Keratinocyte (primary cell): ENCODE measurements around the gene PARP1. TPM values are rescaled to one million over a fixed set of nuclear protein-coding genes. Genes with fewer than 3 reads are reported as not detected.

ENCODE experiments used
- DNase-seq: peaks from one replicate; pipeline ENCODE4 v3.0.0-alpha.2; 2011; ENCODE audit warnings: low read depth, missing footprints, low spot score
- FAIRE-seq: peaks from 2 replicates; lab custom pipeline; 2011; peaks lifted over from hg19 to GRCh38; lab: Jason Lieb, UNC
- H2AFZ ChIP-seq: 2 replicates; pipeline ENCODE4 v1.6.0; 2012; ENCODE audit warnings: low read length, control low read depth, inconsistent platforms; ENCODE audit not compliant: control insufficient read depth
- H3K27ac ChIP-seq: 2 replicates; pipeline ENCODE4 v1.5.1; 2011; ENCODE audit warnings: low read length; ENCODE audit not compliant: control insufficient read depth, insufficient read depth
- H3K27me3 ChIP-seq: 3 replicates; pipeline ENCODE4 v1.6.0; 2011; ENCODE audit warnings: low read length; ENCODE audit not compliant: control insufficient read depth, insufficient read depth; ENCODE audit errors: extremely low read depth
- H3K36me3 ChIP-seq, 2 experiments: 2 replicates in 1 of 2; 3 replicates in 1 of 2; pipeline ENCODE4 v1.5.1; 2011; ENCODE audit warnings: low read length in 2 of 2, mild to moderate bottlenecking in 1 of 2; ENCODE audit not compliant: control insufficient read depth in 2 of 2, insufficient read depth in 2 of 2; ENCODE audit errors: extremely low read depth in 1 of 2
- H3K4me1 ChIP-seq: 3 replicates; pipeline ENCODE4 v1.5.1; 2011; ENCODE audit warnings: low read length; ENCODE audit not compliant: control insufficient read depth, insufficient read depth; ENCODE audit errors: extremely low read depth
- H3K4me2 ChIP-seq: 3 replicates; pipeline ENCODE4 v1.6.0; 2011; ENCODE audit warnings: low read depth, low read length; ENCODE audit not compliant: control insufficient read depth, insufficient read depth; ENCODE audit errors: extremely low read depth
- H3K4me3 ChIP-seq, 3 experiments: fragments of 200-600 bp in 1 of 3; sonication (generic) in 1 of 3; 2 replicates in 2 of 3; 3 replicates in 1 of 3; pipeline ENCODE4 v1.5.1; 2011 to 2016; ENCODE audit warnings: low read length in 3 of 3, mild to moderate bottlenecking in 3 of 3, control low read depth in 2 of 3, inconsistent platforms in 1 of 3, low read depth in 1 of 3, mixed read lengths in 1 of 3, mixed run types in 1 of 3, moderate library complexity in 1 of 3; ENCODE audit not compliant: control insufficient read depth in 2 of 3, insufficient read depth in 2 of 3; ENCODE audit errors: extremely low read depth in 1 of 3
- H3K79me2 ChIP-seq: 2 replicates; pipeline ENCODE4 v1.6.0; 2012; ENCODE audit warnings: low read length; ENCODE audit not compliant: control insufficient read depth, insufficient read depth
- H3K9ac ChIP-seq: 3 replicates; pipeline ENCODE4 v1.6.0; 2011; ENCODE audit warnings: low read length; ENCODE audit not compliant: control insufficient read depth, insufficient read depth; ENCODE audit errors: extremely low read depth
- H3K9me1 ChIP-seq: 3 replicates; pipeline ENCODE4 v1.6.0; 2011; ENCODE audit warnings: low read length; ENCODE audit not compliant: control insufficient read depth, insufficient read depth; ENCODE audit errors: extremely low read depth
- H3K9me3 ChIP-seq: 2 replicates; pipeline ENCODE4 v1.5.1; 2012; ENCODE audit warnings: low read depth, low read length; ENCODE audit not compliant: control insufficient read depth
- H4K20me1 ChIP-seq: 3 replicates; pipeline ENCODE4 v1.6.0; 2011; ENCODE audit warnings: low read length; ENCODE audit not compliant: control insufficient read depth, insufficient read depth; ENCODE audit errors: extremely low read depth
- EZH2 ChIP-seq: IDR thresholded peaks from one replicate; pipeline ENCODE4 v1.6.1; 2012; ENCODE audit warnings: inconsistent platforms, mild to moderate bottlenecking, low read length, moderate library complexity
- dilution Hi-C: fragments of 300-500 bp; cut with MboI; formaldehyde crosslinking; loops from one replicate; pipeline ENCODE4 v1.7.0; 2020; ENCODE audit warnings: low sequenced_read_pairs; ENCODE audit not compliant: extremely low pct_ligation_motif_present
- polyA plus RNA-seq, 5 experiments: library from polyadenylated mRNA; depleted of rRNA in 3 of 5; stranded (reverse) in 3 of 5; stranded (forward) in 1 of 5; unstranded in 1 of 5; fragments of >200 nt; gene quantifications; 1 replicate in 1 of 5; 2 replicates in 3 of 5; 3 replicates in 1 of 5; pipeline versions ENCODE4 v1.2.1 to v1.2.3, GENCODE V29; 2011 to 2012; ENCODE audit warnings: missing spikeins in 2 of 5, low read depth in 1 of 5, low replicate concordance in 1 of 5
- TF ChIP-seq, protein P1 (sequence below), 3 experiments: IDR thresholded peaks in 1 of 3; conservative IDR thresholded peaks in 1 of 3; optimal IDR thresholded peaks in 1 of 3; 2 replicates in 2 of 3; 3 replicates in 1 of 3; pipeline versions ENCODE3 to v1.5.1; 2011; ENCODE audit warnings: low read length in 3 of 3, mild to moderate bottlenecking in 3 of 3, moderate library complexity in 2 of 3, control low read depth in 1 of 3, inconsistent platforms in 1 of 3; ENCODE audit not compliant: insufficient read depth in 2 of 3; ENCODE audit errors: extremely low read depth in 1 of 3

PARP1 gene
- polyA plus RNA-seq, 1 donor (not counting 4 experiments of a cell fraction or from before 2014, with no cell fraction given): 62.9 TPM

DNA sequence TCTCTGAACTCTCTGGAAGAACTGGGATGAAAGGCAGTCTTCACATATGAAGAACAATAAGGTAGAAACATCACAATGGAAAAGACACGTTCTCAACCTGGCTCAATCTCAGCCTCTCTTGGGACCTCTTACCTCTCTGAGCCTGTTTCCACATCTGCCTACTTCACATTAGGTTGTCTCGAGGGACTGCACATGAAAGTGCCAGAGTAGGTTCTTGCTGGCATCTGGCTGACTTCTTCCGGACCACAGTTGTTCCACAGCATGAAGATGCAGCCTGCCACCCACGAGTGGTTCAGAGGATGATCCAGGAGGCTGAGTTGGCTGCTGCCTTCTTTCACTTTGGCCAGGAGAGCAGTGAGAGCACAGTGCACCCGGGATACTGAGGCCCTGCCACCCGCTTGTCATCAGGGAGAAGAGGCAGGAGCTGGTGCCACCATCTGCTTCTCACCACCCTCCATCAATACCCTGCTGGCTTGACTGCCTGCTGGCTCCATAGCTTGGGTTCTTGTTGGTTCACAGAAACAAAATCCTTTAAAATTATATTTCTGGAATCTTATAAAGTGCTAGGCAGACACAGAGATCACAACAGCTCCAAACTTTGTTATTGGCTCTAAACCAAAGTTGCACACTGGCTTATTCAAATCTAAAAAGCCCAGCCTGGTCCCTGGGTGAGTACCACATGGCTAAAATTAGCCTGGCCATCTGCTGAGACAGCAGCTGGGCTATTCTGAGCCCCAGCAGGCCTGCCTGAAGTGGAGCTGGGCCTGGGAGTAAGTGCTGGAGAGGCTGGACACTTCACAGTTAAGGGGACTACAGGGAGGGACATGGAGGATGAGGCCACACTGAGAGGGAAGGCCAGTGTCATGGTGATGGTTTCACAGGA is 52.0 kb downstream of the PARP1 start:
- no peak overlapping the region for H3K9ac ChIP-seq
- H3K79me2 ChIP-seq: no peaks in the 10 kb centered on the region
- dilution Hi-C loops: no loop called here
- FAIRE-seq (no peak), DNase-seq (no peak)
- H3K9me1 ChIP-seq: no peaks in the 10 kb centered on the region
- no peaks in the 10 kb centered on the region for H4K20me1 ChIP-seq
- H3K9me3 ChIP-seq: no peaks in the 10 kb centered on the region
- H3K27ac ChIP-seq: no peak overlapping the region
- H3K27me3 ChIP-seq: no peaks in the 10 kb centered on the region
- no peak for TF ChIP-seq EZH2
- TF ChIP-seq, protein P1, sequence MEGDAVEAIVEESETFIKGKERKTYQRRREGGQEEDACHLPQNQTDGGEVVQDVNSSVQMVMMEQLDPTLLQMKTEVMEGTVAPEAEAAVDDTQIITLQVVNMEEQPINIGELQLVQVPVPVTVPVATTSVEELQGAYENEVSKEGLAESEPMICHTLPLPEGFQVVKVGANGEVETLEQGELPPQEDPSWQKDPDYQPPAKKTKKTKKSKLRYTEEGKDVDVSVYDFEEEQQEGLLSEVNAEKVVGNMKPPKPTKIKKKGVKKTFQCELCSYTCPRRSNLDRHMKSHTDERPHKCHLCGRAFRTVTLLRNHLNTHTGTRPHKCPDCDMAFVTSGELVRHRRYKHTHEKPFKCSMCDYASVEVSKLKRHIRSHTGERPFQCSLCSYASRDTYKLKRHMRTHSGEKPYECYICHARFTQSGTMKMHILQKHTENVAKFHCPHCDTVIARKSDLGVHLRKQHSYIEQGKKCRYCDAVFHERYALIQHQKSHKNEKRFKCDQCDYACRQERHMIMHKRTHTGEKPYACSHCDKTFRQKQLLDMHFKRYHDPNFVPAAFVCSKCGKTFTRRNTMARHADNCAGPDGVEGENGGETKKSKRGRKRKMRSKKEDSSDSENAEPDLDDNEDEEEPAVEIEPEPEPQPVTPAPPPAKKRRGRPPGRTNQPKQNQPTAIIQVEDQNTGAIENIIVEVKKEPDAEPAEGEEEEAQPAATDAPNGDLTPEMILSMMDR (optimal IDR thresholded peaks at IDR 0.05 in 1 of 3, IDR thresholded peaks at IDR 0.05 in 1 of 3, conservative IDR thresholded peaks at IDR 0.05 in 1 of 3; ENCODE audit: extremely low read depth in 1 of 3, insufficient read depth in 2 of 3, low read length in 3 of 3): no peak
- H3K4me2 ChIP-seq: no peak overlapping the region
- no peaks in the 10 kb centered on the region for H3K4me1 ChIP-seq
- peaks cover 0 to 1% of the 10 kb centered on the region in 2 experiments for H3K36me3 ChIP-seq
- no peak overlapping the region for H2AFZ ChIP-seq
- H3K4me3 ChIP-seq: no peak overlapping the region

DNA sequence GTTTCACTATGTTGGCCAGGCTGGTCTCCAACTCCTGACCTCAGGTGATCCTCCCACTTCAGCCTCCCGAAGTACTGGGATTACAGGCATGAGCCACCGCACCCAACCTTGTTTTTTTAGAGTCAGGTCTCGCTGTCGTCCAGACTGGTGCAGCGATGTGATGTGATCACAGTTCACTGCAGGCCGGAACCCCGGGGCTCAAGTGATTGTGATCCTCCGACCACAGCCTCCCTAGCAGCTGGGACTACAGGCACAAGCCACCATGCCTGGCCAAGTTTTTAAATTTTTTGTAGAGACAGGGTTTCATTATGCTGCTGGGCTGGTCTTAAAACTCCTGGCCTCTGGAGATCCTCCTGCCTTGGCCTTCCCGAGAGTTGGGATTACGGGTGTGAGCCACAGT is 52.9 kb downstream of the PARP1 start:
- no peaks in the 10 kb centered on the region for H3K27me3 ChIP-seq
- H2AFZ ChIP-seq: no peak overlapping the region
- no peak overlapping the region for H3K9ac ChIP-seq
- H3K4me3 ChIP-seq: no peak overlapping the region
- H3K36me3 ChIP-seq: peaks cover 0 to 1% of the 10 kb centered on the region in 2 experiments
- no peaks in the 10 kb centered on the region for H3K4me1 ChIP-seq
- FAIRE-seq: no peak
- dilution Hi-C loops: no loop called here
- no peaks in the 10 kb centered on the region for H4K20me1 ChIP-seq
- no peak overlapping the region for H3K4me2 ChIP-seq
- H3K27ac ChIP-seq: no peak overlapping the region
- no peaks in the 10 kb centered on the region for H3K9me3 ChIP-seq
- no peaks in the 10 kb centered on the region for H3K9me1 ChIP-seq
- no peak for TF ChIP-seq EZH2
- TF ChIP-seq, protein P1 (optimal IDR thresholded peaks at IDR 0.05 in 1 of 3, IDR thresholded peaks at IDR 0.05 in 1 of 3, conservative IDR thresholded peaks at IDR 0.05 in 1 of 3; ENCODE audit: extremely low read depth in 1 of 3, insufficient read depth in 2 of 3, low read length in 3 of 3): no peak
- H3K79me2 ChIP-seq: no peaks in the 10 kb centered on the region
- no peak for DNase-seq
